PFSK-1 (cell line): ENCODE measurements around the gene ZBTB9.

Experiments
- FOXP2 ChIP-seq: optimal IDR thresholded peaks from 2 replicates; pipeline ENCODE3; 2011; ENCODE audit warnings: borderline replicate concordance, control low read depth, inconsistent platforms; ENCODE audit not compliant: insufficient read depth; ENCODE audit errors: extremely low read length, extremely low read depth
- POLR2AphosphoS5 ChIP-seq: IDR thresholded peaks from 2 replicates; pipeline ENCODE4 v1.6.1; 2012; ENCODE audit warnings: low read depth, mild to moderate bottlenecking, control low read depth, low read length, moderate library complexity

DNA sequence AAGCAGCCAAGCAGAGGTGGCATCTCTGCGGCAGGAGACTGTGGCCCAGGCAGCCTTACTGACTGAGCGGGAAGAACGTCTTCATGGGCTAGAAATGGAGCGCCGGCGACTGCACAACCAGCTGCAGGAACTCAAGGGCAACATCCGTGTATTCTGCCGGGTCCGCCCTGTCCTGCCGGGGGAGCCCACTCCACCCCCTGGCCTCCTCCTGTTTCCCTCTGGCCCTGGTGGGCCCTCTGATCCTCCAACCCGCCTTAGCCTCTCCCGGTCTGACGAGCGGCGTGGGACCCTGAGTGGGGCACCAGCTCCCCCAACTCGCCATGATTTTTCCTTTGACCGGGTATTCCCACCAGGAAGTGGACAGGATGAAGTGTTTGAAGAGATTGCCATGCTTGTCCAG is 49.5 kb upstream of the ZBTB9 start:
- no peak for TF ChIP-seq POLR2AphosphoS5
- no peak for TF ChIP-seq FOXP2
